Measurements from ENCODE around the gene MRGPRF. TPM values are rescaled to one million over a fixed set of nuclear protein-coding genes. Genes with fewer than 3 reads are reported as not detected.

The MRGPRF gene
- total and polyA plus RNA-seq, 9 donors, result 8.6 to 104 (median 35.2) TPM

GRCh38 chr11:68998390-68998911 is 14.6 kb downstream of the MRGPRF start:
- no peaks in the 10 kb centered on the region for H3K27me3 ChIP-seq
- intact Hi-C loops (cut with DNase I), result no loop called here
- no peak for TF ChIP-seq EP300 (IDR thresholded peaks at IDR 0.05)
- no peak for TF ChIP-seq POLR2A (IDR thresholded peaks at IDR 0.05)
- TF ChIP-seq CTCF (IDR thresholded peaks at IDR 0.05), result no peak
- H3K4me1 ChIP-seq (ENCODE audit: insufficient read depth), result peaks cover 29% of the 10 kb centered on the region
- H3K27ac ChIP-seq, result peak overlapping the region in 1 of 2 donors; percentile 21
- H3K4me3 ChIP-seq, result no peak overlapping the region
- peak in 4 of 5 donors; percentile 8 to 48 (median 26) for DNase-seq
- H3K9me3 ChIP-seq, result no peaks in the 10 kb centered on the region
- 34 to 47% (median 38%) methylated on average over 13 of the region's 13 CpGs for WGBS, 3 donors
- no peaks in the 10 kb centered on the region for H3K36me3 ChIP-seq

GRCh38 chr11:68997995-68998348 is 15.1 kb downstream of the MRGPRF start:
- no peak for DNase-seq
- intact Hi-C loops (cut with DNase I), result no loop called here
- no peak overlapping the region for H3K27ac ChIP-seq

GRCh38 chr11:68997124-68997994 is 15.7 kb downstream of the MRGPRF start:
- peaks cover 22% of the 10 kb centered on the region for H3K4me1 ChIP-seq (ENCODE audit: insufficient read depth)
- H3K36me3 ChIP-seq, result no peaks in the 10 kb centered on the region
- intact Hi-C loops (cut with DNase I), result no loop called here
- TF ChIP-seq EP300 (IDR thresholded peaks at IDR 0.05) (no peak), CTCF (IDR thresholded peaks at IDR 0.05) (no peak), POLR2A (IDR thresholded peaks at IDR 0.05) (no peak)
- WGBS, 3 donors, result 80 to 90% (median 88%) methylated on average over 19 of the region's 19 CpGs
- peak in 1 of 5 donors; percentile 13 for DNase-seq
- H3K9me3 ChIP-seq, result no peaks in the 10 kb centered on the region
- no peaks in the 10 kb centered on the region for H3K27me3 ChIP-seq
- no peak overlapping the region for H3K4me3 ChIP-seq
- H3K27ac ChIP-seq, result no peak overlapping the region

More at GRCh38 chr11:68997995-68998348, 15.1 kb downstream of the MRGPRF start:
- Histone ChIP-seq H3K4me3 (no peak overlapping the region), H3K36me3 (no peaks in the 10 kb centered on the region), H3K9me3 (no peaks in the 10 kb centered on the region), H3K4me1 (ENCODE audit: insufficient read depth) (peaks cover 27% of the 10 kb centered on the region), H3K27me3 (no peaks in the 10 kb centered on the region)
- TF ChIP-seq POLR2A (IDR thresholded peaks at IDR 0.05), result no peak
- no peak for TF ChIP-seq EP300 (IDR thresholded peaks at IDR 0.05)
- no peak for TF ChIP-seq CTCF (IDR thresholded peaks at IDR 0.05)

GRCh38 chr11:68996376-68997123 is 16.5 kb downstream of the MRGPRF start:
- Histone ChIP-seq H3K9me3 (no peaks in the 10 kb centered on the region), H3K4me1 (ENCODE audit: insufficient read depth) (peaks cover 15% of the 10 kb centered on the region), H3K27me3 (no peaks in the 10 kb centered on the region), H3K4me3 (no peak overlapping the region), H3K27ac (no peak overlapping the region), H3K36me3 (no peaks in the 10 kb centered on the region)
- intact Hi-C loops (cut with DNase I), result no loop called here
- DNase-seq, result no peak
- TF ChIP-seq POLR2A (IDR thresholded peaks at IDR 0.05) (no peak), EP300 (IDR thresholded peaks at IDR 0.05) (no peak), CTCF (IDR thresholded peaks at IDR 0.05) (no peak)
- 91 to 96% (median 95%) methylated on average over 18 to 24 of the region's 24 CpGs for WGBS, 3 donors
